Measurements from ENCODE around the gene RNF150. TPM values are rescaled to one million over a fixed set of nuclear protein-coding genes. Genes with fewer than 3 reads are reported as not detected.

RNF150 gene
- total and polyA plus RNA-seq, 2 of the 4 experiments (the other 2 are of a cell fraction): 6.2 to 18.1 TPM

DNA sequence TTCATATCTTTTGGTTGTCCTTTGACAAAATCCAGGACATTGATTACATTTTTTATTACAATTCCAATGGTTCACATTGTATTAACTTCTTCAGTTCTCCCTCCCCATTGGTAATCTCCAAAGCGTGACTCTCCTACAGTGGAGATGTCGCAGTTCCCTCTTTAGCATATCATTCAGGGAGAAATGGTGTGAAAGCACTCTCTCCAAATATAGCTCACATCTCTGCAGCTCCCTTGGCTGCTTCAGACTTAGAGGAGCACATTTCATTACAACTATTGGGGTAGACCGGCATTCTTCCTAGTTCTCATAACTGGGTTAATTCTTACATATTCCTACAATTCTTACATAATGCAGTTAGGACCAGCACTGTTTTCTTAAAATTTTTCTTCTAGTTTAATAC, 25.3 kb downstream of the RNF150 start:
- intact Hi-C loops (cut with micrococcal nuclease): no loop called here
- no peaks in the 10 kb centered on the region for H3K9me1 ChIP-seq (ENCODE audit: insufficient read depth, low read length)
- in situ Hi-C loops (cut with MboI; ENCODE audit: low sequenced_read_pairs): no loop called here
- TF ChIP-seq FOS (IDR thresholded peaks at IDR 0.05; ENCODE audit: low read depth, low read length) (no peak), RAD21 (IDR thresholded peaks at IDR 0.05; ENCODE audit: low read length) (no peak), CEBPB (IDR thresholded peaks at IDR 0.05; ENCODE audit: low read depth, low read length) (no peak), MAFK (IDR thresholded peaks at IDR 0.05; ENCODE audit: low read depth, low read length) (no peak), RCOR1 (IDR thresholded peaks at IDR 0.05; ENCODE audit: insufficient replicate concordance, low read length) (no peak), NFE2L2 (IDR thresholded peaks at IDR 0.05; ENCODE audit: low read depth, low read length) (no peak), RFX5 (IDR thresholded peaks at IDR 0.05; ENCODE audit: low read depth, low read length) (no peak), MAZ (IDR thresholded peaks at IDR 0.05; ENCODE audit: borderline replicate concordance, low read depth, low read length) (no peak), CHD1 (IDR thresholded peaks at IDR 0.05; ENCODE audit: low read depth, low read length) (no peak)
- TF ChIP-seq, protein P1, sequence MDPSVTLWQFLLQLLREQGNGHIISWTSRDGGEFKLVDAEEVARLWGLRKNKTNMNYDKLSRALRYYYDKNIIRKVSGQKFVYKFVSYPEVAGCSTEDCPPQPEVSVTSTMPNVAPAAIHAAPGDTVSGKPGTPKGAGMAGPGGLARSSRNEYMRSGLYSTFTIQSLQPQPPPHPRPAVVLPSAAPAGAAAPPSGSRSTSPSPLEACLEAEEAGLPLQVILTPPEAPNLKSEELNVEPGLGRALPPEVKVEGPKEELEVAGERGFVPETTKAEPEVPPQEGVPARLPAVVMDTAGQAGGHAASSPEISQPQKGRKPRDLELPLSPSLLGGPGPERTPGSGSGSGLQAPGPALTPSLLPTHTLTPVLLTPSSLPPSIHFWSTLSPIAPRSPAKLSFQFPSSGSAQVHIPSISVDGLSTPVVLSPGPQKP (IDR thresholded peaks at IDR 0.05; ENCODE audit: borderline replicate concordance, low read depth, low read length): no peak
- TF ChIP-seq, protein P2, sequence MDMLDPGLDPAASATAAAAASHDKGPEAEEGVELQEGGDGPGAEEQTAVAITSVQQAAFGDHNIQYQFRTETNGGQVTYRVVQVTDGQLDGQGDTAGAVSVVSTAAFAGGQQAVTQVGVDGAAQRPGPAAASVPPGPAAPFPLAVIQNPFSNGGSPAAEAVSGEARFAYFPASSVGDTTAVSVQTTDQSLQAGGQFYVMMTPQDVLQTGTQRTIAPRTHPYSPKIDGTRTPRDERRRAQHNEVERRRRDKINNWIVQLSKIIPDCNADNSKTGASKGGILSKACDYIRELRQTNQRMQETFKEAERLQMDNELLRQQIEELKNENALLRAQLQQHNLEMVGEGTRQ (IDR thresholded peaks at IDR 0.05; ENCODE audit: low read depth, low read length): no peak
- H4K5ac ChIP-seq (ENCODE audit: low read depth, low read length): no peak overlapping the region
- H2BK120ac ChIP-seq (ENCODE audit: low read depth, low read length): no peak overlapping the region
- no peak overlapping the region for H4K91ac ChIP-seq (ENCODE audit: insufficient read depth, low read depth, low read length)
- H3K4ac ChIP-seq (ENCODE audit: low read depth, low read length): no peak overlapping the region
- no peak overlapping the region for H3K27ac ChIP-seq (ENCODE audit: insufficient read depth, low read length)
- no CpG with 5 or more reads among the region's 3 CpGs for WGBS, 2 experiments (ENCODE audit: extremely low coverage in 2 of 2, insufficient read length in 1 of 2)
- no TSS peak for BruUV-seq (replicated peaks)
- no peak overlapping the region for H3K23ac ChIP-seq (ENCODE audit: low read depth, low read length)
- no peak overlapping the region for H4K8ac ChIP-seq (ENCODE audit: low read depth in 2 of 2, low read length in 2 of 2)
- H3K4me2 ChIP-seq (ENCODE audit: low read depth, low read length): no peak overlapping the region
- ChIA-PET CTCF (no interaction called here), POLR2A (ENCODE audit: unreplicated experiment) (no interaction called here)
- no peak overlapping the region for H3K4me3 ChIP-seq (ENCODE audit: insufficient read depth, low read depth, low read length)
- H2AK9ac ChIP-seq (replicated peaks; ENCODE audit: low read depth, low read length, poor library complexity): no peak overlapping the region
- H2BK20ac ChIP-seq (ENCODE audit: low read depth, low read length): no peak overlapping the region
- no peak for DNase-seq
- no peak overlapping the region for H2BK15ac ChIP-seq (ENCODE audit: low read depth, low read length)
- no peaks in the 10 kb centered on the region for H3K9me3 ChIP-seq (ENCODE audit: control insufficient read depth, insufficient read depth, low read length)
- no peak overlapping the region for H3K9ac ChIP-seq (ENCODE audit: low read depth, low read length)
- H4K20me1 ChIP-seq (ENCODE audit: insufficient read depth, low read length): no peaks in the 10 kb centered on the region
- H3K27me3 ChIP-seq (ENCODE audit: control insufficient read depth, insufficient read depth, low read length): no peaks in the 10 kb centered on the region
- H3K14ac ChIP-seq (replicated peaks; ENCODE audit: low read depth, low read length): no peak overlapping the region
- no peaks in the 10 kb centered on the region for H3K36me3 ChIP-seq (ENCODE audit: control insufficient read depth, insufficient read depth, low read length)
- ATAC-seq (ENCODE audit: low read depth): no peak
- no peak overlapping the region for H2AFZ ChIP-seq (replicated peaks; ENCODE audit: low read length, poor library complexity)
- no peak overlapping the region for H2AK5ac ChIP-seq (ENCODE audit: low read depth, low read length)
- H3K18ac ChIP-seq (ENCODE audit: low read depth, low read length): no peak overlapping the region
- H3K79me1 ChIP-seq (ENCODE audit: low read depth in 1 of 2, low read length in 2 of 2): peaks cover 0 to 3% of the 10 kb centered on the region in 2 experiments; a peak in 1 of 4 replicates
- dilution Hi-C loops (cut with HindIII; ENCODE audit: low sequenced_read_pairs, unreplicated experiment): no loop called here
- no peaks in the 10 kb centered on the region for H3K4me1 ChIP-seq (ENCODE audit: control insufficient read depth, insufficient read depth, low read length)
- no peak overlapping the region for H3K56ac ChIP-seq (ENCODE audit: extremely low read depth, insufficient read depth, low read length)
- H2BK5ac ChIP-seq (ENCODE audit: low read depth, low read length, poor library complexity, severe bottlenecking): no peak overlapping the region
